Large intestine (tissue), 12 donors: Measurements from ENCODE around the gene RNF8. TPM values are rescaled to one million over a fixed set of nuclear protein-coding genes. Genes with fewer than 3 reads are reported as not detected.
"Not testable (repeated sequence)": the region's sequence is repeated elsewhere in the genome, so short reads cannot be mapped to it uniquely, and the experiment has no call there.

Experiments used
- DNase-seq, 2 donors: peaks; one replicate each; pipeline versions ENCODE4 v3.0.0 to v3.0.0-alpha.2; 2013
- H3K27ac ChIP-seq: one replicate; pipeline ENCODE4 v1.5.1; 2013; ENCODE audit warnings: low read length
- H3K27me3 ChIP-seq: 2 replicates; pipeline ENCODE4 v1.6.1; 2013; ENCODE audit warnings: low read length; ENCODE audit not compliant: control insufficient read depth, insufficient read depth
- H3K36me3 ChIP-seq: 2 replicates; pipeline ENCODE4 v1.6.1; 2013; ENCODE audit warnings: low read length; ENCODE audit not compliant: control insufficient read depth, insufficient read depth
- H3K4me1 ChIP-seq: one replicate; pipeline ENCODE4 v1.6.1; 2013; ENCODE audit warnings: low read length; ENCODE audit not compliant: control insufficient read depth, insufficient read depth
- H3K4me3 ChIP-seq: one replicate; pipeline ENCODE4 v1.5.1; 2013; ENCODE audit warnings: low read length
- H3K9me3 ChIP-seq: one replicate; pipeline ENCODE4 v1.6.1; 2013; ENCODE audit warnings: mild to moderate bottlenecking, low read depth, low read length, moderate library complexity; ENCODE audit not compliant: control insufficient read depth
- WGBS: methylation state at CpG from one replicate; pipeline ENCODE4 v1.1.5; 2013; ENCODE audit warnings: low lambda C conversion rate; ENCODE audit not compliant: insufficient coverage; 5-methylcytosine and 5-hydroxymethylcytosine counted together
- long read RNA-seq, 11 donors: transcript quantifications; one replicate each; lab custom pipeline, GENCODE V29; 2026
- polyA plus RNA-seq: library from polyadenylated mRNA; unstranded; fragments of 120-200 nt; gene quantifications from one replicate; pipeline ENCODE4 v1.2.1, GENCODE V29; 2013

The RNF8 gene
- 15.5 TPM for polyA plus RNA-seq
- long read RNA-seq, donor 1, full-length matches to known transcripts = 2 of 2 reads
- long read RNA-seq, donor 1, partial matches to known transcripts = 0 of 2 reads
- long read RNA-seq, donor 1, other reads (novel, unspliced or antisense) = 0 of 2 reads
- long read RNA-seq, donor 2, full-length matches to known transcripts = 2 of 2 reads
- long read RNA-seq, donor 2, partial matches to known transcripts = 0 of 2 reads
- long read RNA-seq, donor 2, other reads (novel, unspliced or antisense) = 0 of 2 reads
- long read RNA-seq, donor 3, full-length matches to known transcripts = 3 of 10 reads
- long read RNA-seq, donor 3, partial matches to known transcripts = 7 of 10 reads
- long read RNA-seq, donor 3, other reads (novel, unspliced or antisense) = 0 of 10 reads
- long read RNA-seq, donor 4 = 0 reads
- long read RNA-seq, donor 5, full-length matches to known transcripts = 2 of 2 reads
- long read RNA-seq, donor 5, partial matches to known transcripts = 0 of 2 reads
- long read RNA-seq, donor 5, other reads (novel, unspliced or antisense) = 0 of 2 reads
- long read RNA-seq, donor 6, full-length matches to known transcripts = 2 of 2 reads
- long read RNA-seq, donor 6, partial matches to known transcripts = 0 of 2 reads
- long read RNA-seq, donor 6, other reads (novel, unspliced or antisense) = 0 of 2 reads
- long read RNA-seq, donor 7, full-length matches to known transcripts = 2 of 2 reads
- long read RNA-seq, donor 7, partial matches to known transcripts = 0 of 2 reads
- long read RNA-seq, donor 7, other reads (novel, unspliced or antisense) = 0 of 2 reads
- long read RNA-seq, donor 8, full-length matches to known transcripts = 2 of 2 reads
- long read RNA-seq, donor 8, partial matches to known transcripts = 0 of 2 reads
- long read RNA-seq, donor 8, other reads (novel, unspliced or antisense) = 0 of 2 reads
- long read RNA-seq, donor 9, full-length matches to known transcripts = 5 of 5 reads
- long read RNA-seq, donor 9, partial matches to known transcripts = 0 of 5 reads
- long read RNA-seq, donor 9, other reads (novel, unspliced or antisense) = 0 of 5 reads
- long read RNA-seq, donor 10, partial matches to known transcripts = 0 of 1 reads
- long read RNA-seq, donor 10, other reads (novel, unspliced or antisense) = 0 of 1 reads
- long read RNA-seq, donor 11, full-length matches to known transcripts = 2 of 2 reads
- long read RNA-seq, donor 11, partial matches to known transcripts = 0 of 2 reads
- long read RNA-seq, donor 11, other reads (novel, unspliced or antisense) = 0 of 2 reads

GRCh38 chr6:37353761-37354525 is at the start of gene RNF8:
TSS of gene RNF8 (plus strand) at chr6:37353983. CDS start at chr6:37354165, 182 bp downstream.
- H3K27ac ChIP-seq = peak within 1 kb of the TSS; percentile 53
- peaks cover 5% of the 10 kb centered on the region for H3K4me1 ChIP-seq
- 0% methylated on average over 6 of the region's 54 CpGs for WGBS
- no peaks in the 10 kb centered on the region for H3K27me3 ChIP-seq
- H3K9me3 ChIP-seq = no peaks in the 10 kb centered on the region
- peak; percentile 86 to 91 for DNase-seq
- H3K36me3 ChIP-seq = no peaks in the 10 kb centered on the region
- peak within 1 kb of the TSS; percentile 97 for H3K4me3 ChIP-seq

GRCh38 chr6:37304766-37305165 is 49.0 kb upstream of the RNF8 start:
- Histone ChIP-seq H3K27ac (no peak overlapping the region), H3K4me3 (no peak overlapping the region), H3K9me3 (no peaks in the 10 kb centered on the region), H3K4me1 (no peaks in the 10 kb centered on the region), H3K36me3 (peaks cover 22% of the 10 kb centered on the region), H3K27me3 (no peaks in the 10 kb centered on the region)
- DNase-seq = no peak
- WGBS = 100% methylated on average over 2 of the region's 7 CpGs

GRCh38 chr6:37305841-37306425 is 47.9 kb upstream of the RNF8 start:
- Histone ChIP-seq H3K4me3 (no peak overlapping the region), H3K9me3 (no peaks in the 10 kb centered on the region), H3K36me3 (peaks cover 22% of the 10 kb centered on the region), H3K4me1 (no peaks in the 10 kb centered on the region), H3K27ac (no peak overlapping the region), H3K27me3 (no peaks in the 10 kb centered on the region)
- DNase-seq = no peak
- no CpG with 5 or more reads among the region's 4 CpGs for WGBS

- no peak for DNase-seq
- Histone ChIP-seq H3K4me3 (no peak overlapping the region), H3K27me3 (no peaks in the 10 kb centered on the region), H3K27ac (no peak overlapping the region), H3K36me3 (peaks cover 20% of the 10 kb centered on the region), H3K9me3 (no peaks in the 10 kb centered on the region), H3K4me1 (no peaks in the 10 kb centered on the region)
- WGBS = 90% methylated on average over 2 of the region's 4 CpGs
These were observed 47.1 kb upstream of the RNF8 start for GRCh38 chr6:37306624-37307222.

- H3K27me3 ChIP-seq, H3K4me1 ChIP-seq, H3K27ac ChIP-seq, H3K9me3 ChIP-seq, H3K4me3 ChIP-seq, DNase-seq: not testable (repeated sequence)
- WGBS = no CpG with 5 or more reads among the region's 10 CpGs
- peaks cover 18% of the 10 kb centered on the region for H3K36me3 ChIP-seq
These were observed 46.3 kb upstream of the RNF8 start for GRCh38 chr6:37307484-37307883.

- Histone ChIP-seq H3K4me1 (no peaks in the 10 kb centered on the region), H3K9me3 (no peaks in the 10 kb centered on the region), H3K27ac (no peak overlapping the region), H3K4me3 (no peak overlapping the region), H3K27me3 (no peaks in the 10 kb centered on the region), H3K36me3 (peaks cover 19% of the 10 kb centered on the region)
- WGBS = no CpG with 5 or more reads among the region's 5 CpGs
- DNase-seq = peak; percentile 33 to 39
These were observed 45.5 kb upstream of the RNF8 start for GRCh38 chr6:37308069-37308815.

GRCh38 chr6:37309046-37309445 is 44.7 kb upstream of the RNF8 start:
- Histone ChIP-seq H3K4me1 (no peaks in the 10 kb centered on the region), H3K27me3 (no peaks in the 10 kb centered on the region), H3K36me3 (peaks cover 21% of the 10 kb centered on the region), H3K27ac (no peak overlapping the region), H3K4me3 (no peak overlapping the region), H3K9me3 (no peaks in the 10 kb centered on the region)
- no CpG with 5 or more reads among the region's 1 CpG for WGBS
- DNase-seq = no peak

- Histone ChIP-seq H3K36me3 (peaks cover 22% of the 10 kb centered on the region), H3K4me3 (no peak overlapping the region), H3K9me3 (no peaks in the 10 kb centered on the region), H3K4me1 (no peaks in the 10 kb centered on the region), H3K27ac (no peak overlapping the region), H3K27me3 (no peaks in the 10 kb centered on the region)
- WGBS = no CpG with 5 or more reads among the region's 3 CpGs
- DNase-seq = no peak
These were observed 44.1 kb upstream of the RNF8 start for GRCh38 chr6:37309692-37310091.

GRCh38 chr6:37310966-37311365 is 42.8 kb upstream of the RNF8 start:
- Histone ChIP-seq H3K27me3 (no peaks in the 10 kb centered on the region), H3K4me1 (no peaks in the 10 kb centered on the region), H3K4me3 (no peak overlapping the region), H3K36me3 (peaks cover 26% of the 10 kb centered on the region), H3K9me3 (no peaks in the 10 kb centered on the region), H3K27ac (no peak overlapping the region)
- no peak for DNase-seq
- 89% methylated on average over 3 of the region's 3 CpGs for WGBS
